Body of pancreas (tissue), 4 donors: Measurements from ENCODE around the gene COLGALT1. TPM values are rescaled to one million over a fixed set of nuclear protein-coding genes. Genes with fewer than 3 reads are reported as not detected.

Source experiments
- ATAC-seq: fragments of 150-250 bp; one replicate; pipeline ENCODE4 v1.9.1; 2016
- DNase-seq, 4 donors: peaks; one replicate each; pipeline ENCODE4 v3.0.0-alpha.2; 2019
- H3K27ac ChIP-seq, 4 donors: fragments of 200-600 bp; sonication (generic); 1 replicate in 3 of 4; 2 replicates in 1 of 4; pipeline versions ENCODE4 v1.5.1 to v1.6.1; 2016 to 2019; ENCODE audit warnings: mild to moderate bottlenecking in 1 of 4, mixed read lengths in 1 of 4, moderate library complexity in 1 of 4
- H3K27me3 ChIP-seq, 2 donors: fragments of 200-600 bp; sonication (generic); one replicate each; pipeline ENCODE4 v1.6.0; 2016; ENCODE audit warnings: mild to moderate bottlenecking in 1 of 2
- H3K36me3 ChIP-seq, 2 donors: fragments of 200-600 bp; sonication (generic); replicated peaks in 1 of 2; 2 replicates each; pipeline ENCODE4 v1.5.1; 2016; ENCODE audit warnings: low read depth in 2 of 2; ENCODE audit not compliant: insufficient read depth in 1 of 2
- H3K4me1 ChIP-seq: fragments of 200-600 bp; sonication (generic); one replicate; pipeline ENCODE4 v1.6.0; 2016
- H3K4me3 ChIP-seq, 2 donors: fragments of 200-600 bp; sonication (generic); 1 replicate in 1 of 2; 2 replicates in 1 of 2; pipeline ENCODE4 v1.5.1; 2016 to 2019
- H3K9me3 ChIP-seq, 3 donors: fragments of 200-600 bp; sonication (generic); 1 replicate in 2 of 3; 2 replicates in 1 of 3; pipeline ENCODE4 v1.5.1; 2016
- CTCF ChIP-seq, 7 experiments: fragments of 450-650 bp in 4 of 7; fragments of 200-600 bp in 3 of 7; sonication (generic) in 3 of 7; IDR thresholded peaks; one replicate each; pipeline ENCODE4 v1.5.1; 2016 to 2019; ENCODE audit warnings: antibody characterized with exemption in 7 of 7
- POLR2A ChIP-seq, 3 donors: fragments of 450-650 bp; IDR thresholded peaks; one replicate each; pipeline ENCODE4 v1.6.1; 2016; ENCODE audit warnings: antibody characterized with exemption in 3 of 3, mild to moderate bottlenecking in 2 of 3
- WGBS, 2 donors: methylation state at CpG; one replicate each; pipeline ENCODE4 v1.1.5; 2017; 5-methylcytosine and 5-hydroxymethylcytosine counted together
- intact Hi-C: fragments of 100-400 bp; cut with DNase I; formaldehyde crosslinking; loops from one replicate; pipeline ENCODE4 v1.15.1; 2023
- total RNA-seq, 2 donors: library from RNA; depleted of rRNA; stranded (reverse); fragments of >200 nt; gene quantifications; one replicate each; pipeline ENCODE4 v1.1.0, GENCODE V29; 2016

Gene COLGALT1
- total RNA-seq, 2 donors from 2014 or later: 38.9 to 41.5 TPM

- 45 to 54% methylated on average over 8 to 16 of the region's 16 CpGs for WGBS, 2 donors
- DNase-seq: no peak
- intact Hi-C loops: no loop called here
Observed at GRCh38 chr19:17526922-17527321, 28.5 kb upstream of the COLGALT1 start.

GRCh38 chr19:17527326-17527725 is 28.1 kb upstream of the COLGALT1 start:
- no peaks in the 10 kb centered on the region for H3K9me3 ChIP-seq
- no peak overlapping the region for H3K27ac ChIP-seq
- TF ChIP-seq POLR2A (IDR thresholded peaks at IDR 0.05): no peak
- TF ChIP-seq CTCF (IDR thresholded peaks at IDR 0.05): no peak
- H3K27me3 ChIP-seq: no peaks in the 10 kb centered on the region
- DNase-seq: no peak
- no peaks in the 10 kb centered on the region for H3K36me3 ChIP-seq
- intact Hi-C loops: no loop called here
- 64 to 76% methylated on average over 5 to 10 of the region's 10 CpGs for WGBS, 2 donors
- ATAC-seq: no peak
- H3K4me1 ChIP-seq: peaks cover 6% of the 10 kb centered on the region
- no peak overlapping the region for H3K4me3 ChIP-seq

More at GRCh38 chr19:17526922-17527321, 28.5 kb upstream of the COLGALT1 start:
- Histone ChIP-seq H3K4me1 (peaks cover 6% of the 10 kb centered on the region), H3K36me3 (no peaks in the 10 kb centered on the region), H3K27ac (no peak overlapping the region), H3K4me3 (no peak overlapping the region), H3K27me3 (no peaks in the 10 kb centered on the region), H3K9me3 (no peaks in the 10 kb centered on the region)
- ATAC-seq: no peak
- TF ChIP-seq CTCF (IDR thresholded peaks at IDR 0.05): no peak
- TF ChIP-seq POLR2A (IDR thresholded peaks at IDR 0.05): no peak

GRCh38 chr19:17528610-17529009 is 26.8 kb upstream of the COLGALT1 start:
- 85 to 100% methylated on average over 1 to 3 of the region's 3 CpGs for WGBS, 2 donors
- no peak overlapping the region for H3K27ac ChIP-seq

GRCh38 chr19:17529239-17530158 is 25.9 kb upstream of the COLGALT1 start:
- no peak for ATAC-seq
- no peak for DNase-seq
- H3K27me3 ChIP-seq: no peaks in the 10 kb centered on the region
- intact Hi-C loops: no loop called here
- TF ChIP-seq CTCF (IDR thresholded peaks at IDR 0.05) (no peak), POLR2A (IDR thresholded peaks at IDR 0.05) (no peak)
- no peaks in the 10 kb centered on the region for H3K4me1 ChIP-seq
- WGBS, 2 donors: 60 to 62% methylated on average over 8 of the region's 8 CpGs
- no peaks in the 10 kb centered on the region for H3K9me3 ChIP-seq
- no peaks in the 10 kb centered on the region for H3K36me3 ChIP-seq
- H3K4me3 ChIP-seq: no peak overlapping the region
- H3K27ac ChIP-seq: no peak overlapping the region

More at GRCh38 chr19:17528610-17529009, 26.8 kb upstream of the COLGALT1 start:
- DNase-seq (no peak), ATAC-seq (no peak)
- no peaks in the 10 kb centered on the region for H3K27me3 ChIP-seq
- H3K9me3 ChIP-seq: no peaks in the 10 kb centered on the region
- TF ChIP-seq POLR2A (IDR thresholded peaks at IDR 0.05): no peak
- no peak for TF ChIP-seq CTCF (IDR thresholded peaks at IDR 0.05)
- H3K36me3 ChIP-seq: no peaks in the 10 kb centered on the region
- no peak overlapping the region for H3K4me3 ChIP-seq
- intact Hi-C loops: no loop called here
- no peaks in the 10 kb centered on the region for H3K4me1 ChIP-seq
